T-helper 2 cell (primary cell): ENCODE results near the gene RREB1.
"Not testable (repeated sequence)": the region's sequence is repeated elsewhere in the genome, so short reads cannot be mapped to it uniquely, and the experiment has no call there.

Experiments
- DNase-seq, 5 experiments: peaks; one replicate each; pipeline versions ENCODE4 v3.0.0 to v3.0.0-alpha.2; 2012 to 2022

Gene RREB1

GRCh38 chr6:7145585-7145884 lies 37.8 kb downstream of the RREB1 start:
- no peak for DNase-seq

- peak in 1 of 5 experiments; percentile 31 for DNase-seq
These were observed 38.4 kb downstream of the RREB1 start for GRCh38 chr6:7145885-7146828.

GRCh38 chr6:7147051-7147671 lies 39.4 kb downstream of the RREB1 start:
- DNase-seq = no peak

GRCh38 chr6:7148100-7148822 lies 40.5 kb downstream of the RREB1 start:
- no peak for DNase-seq

GRCh38 chr6:7150381-7151064 lies 42.8 kb downstream of the RREB1 start:
- DNase-seq = no peak

GRCh38 chr6:7151381-7151780 lies 43.6 kb downstream of the RREB1 start:
- no peak for DNase-seq

- DNase-seq = no peak
These were observed 44.7 kb downstream of the RREB1 start for GRCh38 chr6:7152462-7152861.

- peak in 1 of 5 experiments; percentile 24 for DNase-seq
These were observed 46.0 kb downstream of the RREB1 start for GRCh38 chr6:7153789-7154188.

GRCh38 chr6:7154341-7155139 lies 46.8 kb downstream of the RREB1 start:
- peak in 1 of 5 experiments; percentile 30 for DNase-seq

- peak in 1 of 5 experiments; percentile 22 for DNase-seq
These were observed 48.3 kb downstream of the RREB1 start for GRCh38 chr6:7155871-7156579.

- no peak for DNase-seq
These were observed 49.0 kb downstream of the RREB1 start for GRCh38 chr6:7156643-7157278.

GRCh38 chr6:7157307-7157706 lies 49.5 kb downstream of the RREB1 start:
- DNase-seq = not testable (repeated sequence)

- DNase-seq = no peak
These were observed 50.2 kb downstream of the RREB1 start for GRCh38 chr6:7157752-7158616.

GRCh38 chr6:7159790-7160525 lies 52.2 kb downstream of the RREB1 start:
- no peak for DNase-seq

- no peak for DNase-seq
These were observed 53.5 kb downstream of the RREB1 start for GRCh38 chr6:7161253-7161623.

- no peak for DNase-seq
These were observed 54.1 kb downstream of the RREB1 start for GRCh38 chr6:7161845-7162244.

GRCh38 chr6:7163661-7164071 lies 55.9 kb downstream of the RREB1 start:
- no peak for DNase-seq

GRCh38 chr6:7164536-7165001 lies 56.8 kb downstream of the RREB1 start:
- DNase-seq = no peak
